ENCODE results near the gene EFNA5.
A peak's percentile ranks its signal among the peaks of the same experiment; 100 is the strongest.
"Not testable (repeated sequence)": the region's sequence is repeated elsewhere in the genome, so short reads cannot be mapped to it uniquely, and the experiment has no call there.

Gene EFNA5

GRCh38 chr5:107451028-107451427 lies 219.7 kb downstream of the EFNA5 start:
- no peak for DNase-seq

GRCh38 chr5:107450531-107450930 lies 220.2 kb downstream of the EFNA5 start:
- no peak for DNase-seq

GRCh38 chr5:107449369-107449768 lies 221.4 kb downstream of the EFNA5 start:
- no peak for DNase-seq

GRCh38 chr5:107447587-107447986 lies 223.2 kb downstream of the EFNA5 start:
- DNase-seq, result no peak

- DNase-seq, result no peak
These were observed 223.8 kb downstream of the EFNA5 start for GRCh38 chr5:107446972-107447371.

DNA sequence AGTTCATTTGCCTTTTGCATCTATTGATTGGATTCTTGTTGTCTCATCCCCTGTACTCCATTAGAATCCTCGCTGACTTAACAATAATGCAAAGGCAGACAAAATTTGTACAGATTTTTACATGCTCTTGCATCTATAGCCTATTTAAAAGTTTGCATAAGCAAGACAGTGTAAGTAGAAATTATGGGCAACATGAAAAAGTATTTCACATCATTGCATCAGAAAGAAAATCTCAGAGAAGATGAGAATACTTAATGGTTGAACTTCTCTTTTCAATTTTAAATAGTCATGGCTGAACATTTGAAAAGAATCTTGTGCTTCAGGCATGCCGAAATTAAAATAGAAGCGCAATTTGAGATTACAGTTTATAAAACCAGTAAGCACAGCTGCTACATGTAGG lies 226.4 kb downstream of the EFNA5 start:
- peak; percentile 65 for DNase-seq

GRCh38 chr5:107443897-107444296 lies 226.8 kb downstream of the EFNA5 start:
- no peak for DNase-seq

GRCh38 chr5:107442452-107442851 lies 228.3 kb downstream of the EFNA5 start:
- DNase-seq, result no peak

GRCh38 chr5:107439832-107440231 lies 230.9 kb downstream of the EFNA5 start:
- DNase-seq, result no peak

- no peak for DNase-seq
These were observed 232.7 kb downstream of the EFNA5 start for GRCh38 chr5:107437986-107438510.

GRCh38 chr5:107437154-107437553 lies 233.6 kb downstream of the EFNA5 start:
- DNase-seq, result no peak

DNA sequence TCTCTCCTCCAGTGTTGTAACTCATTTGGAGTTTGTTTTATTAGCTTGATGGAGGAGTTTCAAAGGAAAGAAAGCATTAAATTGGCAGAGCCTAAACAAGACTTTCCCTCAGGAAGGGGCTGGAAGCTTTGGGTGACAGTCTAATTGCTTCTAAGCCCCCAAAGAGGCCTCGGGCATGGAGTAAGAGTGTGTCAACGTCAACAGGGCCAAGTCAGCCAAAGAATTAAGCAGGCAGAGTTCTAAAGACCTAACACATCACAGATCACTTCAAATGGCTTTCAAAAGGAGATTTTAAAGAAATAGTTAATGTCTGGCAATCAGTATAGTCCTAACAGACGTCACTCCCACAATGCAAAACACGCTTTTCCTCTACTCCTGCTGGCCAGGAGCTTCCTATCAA lies 234.5 kb downstream of the EFNA5 start:
- DNase-seq, result no peak

DNA sequence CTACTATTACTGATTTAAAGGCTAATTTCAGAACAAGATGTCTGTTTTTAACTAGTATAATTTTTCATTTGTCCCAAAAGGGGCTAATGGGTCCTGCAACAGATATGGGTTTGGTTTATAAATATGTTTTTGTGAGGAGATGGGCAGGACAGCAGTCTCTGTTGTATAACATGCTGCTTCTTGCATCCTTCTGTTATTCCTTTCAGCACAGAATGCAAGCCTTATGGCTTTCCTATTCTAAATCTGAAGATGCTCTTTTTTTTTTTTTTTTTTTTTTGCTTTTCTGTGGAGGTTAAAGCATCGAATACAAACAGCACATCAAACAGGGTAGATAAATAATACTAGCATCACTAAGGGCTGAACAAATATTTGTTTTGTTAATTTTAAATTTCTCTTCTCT lies 235.7 kb downstream of the EFNA5 start:
- DNase-seq, result no peak

GRCh38 chr5:107433646-107434045 lies 237.1 kb downstream of the EFNA5 start:
- not testable (repeated sequence) for DNase-seq

DNA sequence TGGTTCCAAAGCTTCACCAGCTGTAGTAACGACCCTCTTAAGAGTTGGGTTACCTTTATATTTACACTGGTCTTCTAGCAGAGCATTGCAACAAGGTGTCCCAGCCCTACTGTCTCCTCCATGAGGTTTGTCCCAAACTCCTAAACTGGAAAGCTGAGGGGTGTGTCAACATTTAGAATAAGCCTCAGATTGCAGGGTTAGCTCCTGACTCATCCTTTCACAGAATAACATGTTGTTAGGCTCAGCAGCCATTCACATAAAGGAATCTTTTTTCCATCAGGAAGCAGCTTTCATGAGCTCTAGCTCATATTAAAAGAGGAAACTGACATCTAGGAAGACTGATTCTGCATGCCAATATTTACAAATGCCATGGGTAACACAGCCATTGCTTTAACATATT lies 238.7 kb downstream of the EFNA5 start:
- no peak for DNase-seq

DNA sequence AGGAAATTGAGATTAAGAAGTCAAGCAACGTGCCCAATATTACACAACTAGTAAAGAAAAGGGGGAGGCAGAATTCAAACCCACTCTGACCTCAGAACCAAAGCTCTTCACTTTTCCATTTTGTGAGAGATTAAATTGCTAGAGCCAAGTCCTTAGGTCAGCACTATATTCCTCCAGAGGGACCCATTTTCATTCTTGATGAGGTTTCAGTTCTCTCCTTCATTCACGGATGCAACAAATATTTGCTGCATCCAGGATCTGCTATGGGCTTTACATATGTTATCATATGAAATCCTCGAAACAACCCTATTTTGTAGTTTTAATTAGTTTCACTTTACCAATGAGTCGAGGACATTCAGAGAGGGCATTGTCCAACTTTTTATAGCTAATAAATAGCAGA lies 239.2 kb downstream of the EFNA5 start:
- DNase-seq, result no peak

DNA sequence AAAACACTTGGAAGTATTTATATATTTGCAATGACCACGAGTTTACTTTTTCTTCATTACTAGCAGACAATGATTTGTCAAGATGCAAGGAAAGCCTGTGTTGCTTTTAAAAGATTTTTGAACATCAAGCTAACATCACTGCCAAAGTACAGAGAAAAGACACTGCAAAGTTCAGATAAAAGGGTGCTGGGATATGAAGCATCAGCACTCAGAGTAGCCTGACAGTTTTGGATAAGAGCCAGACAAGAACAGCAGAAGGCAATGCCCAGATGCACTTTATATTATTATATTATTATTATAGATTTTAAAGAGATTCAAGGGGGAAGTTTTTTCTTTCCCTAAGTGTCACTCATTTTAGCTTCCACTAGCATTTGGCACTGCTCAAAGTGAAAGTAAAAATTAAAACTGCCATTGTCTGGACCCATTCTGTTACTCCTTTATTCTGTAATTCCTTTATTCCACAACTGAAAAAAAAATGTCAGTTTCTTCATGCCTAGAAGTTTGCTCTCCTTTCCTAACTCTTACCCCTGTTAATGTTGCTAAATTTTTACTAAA lies 240.6 kb downstream of the EFNA5 start:
- DNase-seq, result peak; percentile 70

GRCh38 chr5:107428303-107428813 lies 242.4 kb downstream of the EFNA5 start:
- peak; percentile 19 for DNase-seq

- DNase-seq, result no peak
These were observed 243.9 kb downstream of the EFNA5 start for GRCh38 chr5:107426872-107427271.

DNA sequence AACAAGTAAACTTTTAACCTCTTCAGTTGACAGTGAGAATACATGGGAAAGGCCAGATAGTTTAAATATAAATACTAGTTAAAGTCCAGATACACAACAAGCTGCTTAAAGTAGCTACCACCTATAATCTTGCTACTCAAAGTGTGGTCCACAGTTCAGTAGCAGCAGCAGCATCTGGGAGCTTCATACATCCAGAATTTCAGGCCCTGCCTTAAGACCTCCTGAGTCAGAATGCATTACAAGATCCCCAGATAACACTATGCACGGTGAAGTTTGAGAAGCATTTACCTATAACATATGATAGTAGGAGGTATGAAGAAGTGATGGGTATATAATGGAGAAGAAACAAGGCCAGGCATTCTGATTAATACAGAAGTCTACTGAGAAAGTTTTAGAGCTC lies 244.5 kb downstream of the EFNA5 start:
- no peak for DNase-seq

GRCh38 chr5:107425541-107426031 lies 245.2 kb downstream of the EFNA5 start:
- no peak for DNase-seq

GRCh38 chr5:107424491-107424890 lies 246.2 kb downstream of the EFNA5 start:
- DNase-seq, result no peak

DNA sequence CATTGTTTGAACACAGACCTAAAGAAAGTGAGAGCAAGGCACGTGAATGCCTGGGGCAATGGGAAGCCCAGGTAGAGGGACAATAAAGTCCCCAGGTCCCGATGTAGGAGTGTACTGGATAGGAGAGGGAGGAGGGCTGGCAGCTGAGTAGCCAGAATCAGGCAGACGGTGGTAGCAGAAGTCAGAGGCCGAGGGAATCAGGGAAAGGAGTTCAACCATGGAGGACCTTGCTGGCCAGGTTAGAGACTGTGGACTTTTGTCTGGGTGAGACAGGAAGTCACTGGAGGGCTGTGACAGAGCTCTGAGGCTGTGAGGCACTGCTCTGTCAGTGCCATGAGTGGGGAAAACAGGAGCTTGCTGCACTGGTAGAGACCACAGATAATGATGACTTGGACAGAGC lies 248.2 kb downstream of the EFNA5 start:
- no peak for DNase-seq

DNA sequence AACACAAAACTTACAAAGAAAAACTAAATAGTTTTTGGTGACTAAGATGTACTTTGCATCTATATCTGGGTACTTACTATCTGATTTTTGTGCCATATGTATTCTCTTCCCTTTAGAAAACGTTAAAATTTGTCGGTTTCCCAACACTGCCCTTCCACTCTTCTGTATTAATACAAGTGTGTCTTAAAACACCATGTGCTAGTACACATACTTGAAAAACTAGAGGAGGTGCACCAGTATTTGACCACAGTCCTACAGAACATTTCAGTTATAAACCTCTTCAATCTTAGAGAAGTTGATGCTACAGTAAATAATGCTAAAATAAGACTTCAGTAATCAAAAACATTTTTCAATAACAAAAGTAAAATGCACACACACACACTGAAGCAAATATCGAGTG lies 251.2 kb downstream of the EFNA5 start:
- no peak for DNase-seq

DNA sequence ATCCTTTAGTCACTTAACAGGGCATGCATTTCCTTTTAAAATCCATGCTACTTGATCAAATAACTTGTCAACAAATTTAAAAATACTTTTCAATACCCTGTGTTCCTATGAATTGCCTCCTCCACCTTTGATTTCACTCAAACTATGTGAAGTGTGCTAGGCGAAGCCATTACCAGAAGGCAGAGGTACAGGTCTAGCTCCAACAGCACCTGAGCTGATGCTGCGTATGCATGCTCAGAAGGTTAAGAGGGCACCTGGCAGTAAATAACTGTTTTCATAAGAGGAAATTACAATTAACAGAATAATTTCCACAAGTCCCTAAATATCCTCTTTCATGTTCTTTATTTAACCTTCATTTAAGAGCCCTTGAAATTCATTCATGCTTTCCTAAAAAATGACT lies 251.8 kb downstream of the EFNA5 start:
- DNase-seq, result no peak
